Smooth muscle cell (in vitro differentiated cells): ENCODE results near the gene HDAC4. TPM values are rescaled to one million over a fixed set of nuclear protein-coding genes. Genes with fewer than 3 reads are reported as not detected.

Source experiments
- DNase-seq: peaks from one replicate; lab custom pipeline; 2025; ENCODE audit not compliant: unreplicated experiment; lab: John Stamatoyannopoulos, UW
- H2AFZ ChIP-seq: fragments of 200-600 bp; sonication (generic); 2 replicates; pipeline ENCODE4 v1.6.0; 2016; ENCODE audit warnings: antibody characterized with exemption, low read depth, mild to moderate bottlenecking
- H3F3A ChIP-seq: fragments of 200-600 bp; sonication (generic); 2 replicates; pipeline ENCODE4 v1.6.0; 2017; ENCODE audit warnings: antibody characterized with exemption, low read depth
- H3K27ac ChIP-seq: fragments of 200-600 bp; sonication (generic); 2 replicates; pipeline ENCODE4 v1.5.1; 2016; ENCODE audit warnings: low read depth, mild to moderate bottlenecking
- H3K27me3 ChIP-seq: fragments of 200-600 bp; sonication (generic); 2 replicates; pipeline ENCODE4 v1.6.1; 2016; ENCODE audit warnings: low read depth, mild to moderate bottlenecking
- H3K36me3 ChIP-seq: fragments of 200-600 bp; sonication (generic); 2 replicates; pipeline ENCODE4 v1.5.1; 2016; ENCODE audit warnings: low read depth
- H3K4me1 ChIP-seq: fragments of 200-600 bp; sonication (generic); 2 replicates; pipeline ENCODE4 v1.5.1; 2016; ENCODE audit warnings: low read depth
- H3K4me2 ChIP-seq: fragments of 200-600 bp; sonication (generic); 2 replicates; pipeline ENCODE4 v1.6.0; 2016; ENCODE audit warnings: mild to moderate bottlenecking
- H3K4me3 ChIP-seq: fragments of 200-600 bp; sonication (generic); 2 replicates; pipeline ENCODE4 v1.5.1; 2016; ENCODE audit warnings: mild to moderate bottlenecking
- H3K79me2 ChIP-seq: fragments of 200-600 bp; sonication (generic); 2 replicates; pipeline ENCODE4 v1.6.0; 2016; ENCODE audit warnings: low read depth, mild to moderate bottlenecking
- H3K9ac ChIP-seq: fragments of 200-600 bp; sonication (generic); 2 replicates; pipeline ENCODE4 v1.6.0; 2016; ENCODE audit warnings: low read depth
- H3K9me3 ChIP-seq: fragments of 200-600 bp; sonication (generic); replicated peaks from 2 replicates; pipeline ENCODE4 v1.5.1; 2016; ENCODE audit warnings: low read depth
- H4K20me1 ChIP-seq: fragments of 200-600 bp; sonication (generic); 2 replicates; pipeline ENCODE4 v1.6.0; 2016; ENCODE audit warnings: low read depth
- WGBS: methylation state at CpG from one replicate; pipeline ENCODE4 v1.1.7; 2016; ENCODE audit warnings: low lambda C conversion rate; 5-methylcytosine and 5-hydroxymethylcytosine counted together
- polyA plus RNA-seq: library from polyadenylated mRNA; unstranded; fragments of >200 nt; fragmentation: Nextera tagmentation; extraction: Ambion mirVana; gene quantifications from 2 replicates; pipeline ENCODE4 v1.2.1, GENCODE V29; 2016
- total RNA-seq: library from RNA; depleted of rRNA; stranded (reverse); fragments of >200 nt; gene quantifications from 2 replicates; pipeline ENCODE4 v1.2.3, GENCODE V29; 2014
- TF ChIP-seq, protein P1 (sequence below): fragments of 200-600 bp; sonication (generic); IDR thresholded peaks from 2 replicates; pipeline ENCODE4 v1.5.1; 2017; ENCODE audit warnings: borderline replicate concordance, mild to moderate bottlenecking, antibody characterized with exemption; ENCODE audit not compliant: insufficient read depth, poor library complexity, severe bottlenecking

HDAC4 gene
- total and polyA plus RNA-seq, 2 experiments from 2014 or later, result 6.2 to 35.7 TPM

DNA sequence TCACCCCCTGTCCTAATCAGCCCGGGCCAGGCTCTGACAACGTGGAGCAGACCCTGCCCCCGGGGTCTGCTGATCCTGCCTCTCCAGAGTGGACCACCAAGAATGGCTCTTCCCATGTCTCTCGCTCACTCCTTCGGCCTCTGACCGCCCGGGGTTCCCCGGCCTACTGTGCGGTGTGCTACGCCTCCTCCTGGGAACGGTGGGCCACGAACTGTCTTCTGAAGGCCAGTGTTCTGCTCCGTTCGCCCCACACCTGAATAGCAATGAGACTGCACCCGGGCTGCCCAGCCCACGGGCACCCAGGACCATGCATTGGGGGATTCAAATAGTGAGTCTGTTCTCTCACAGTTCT, 363.3 kb downstream of the HDAC4 start:
- Histone ChIP-seq H3K9ac (no peak overlapping the region), H3K9me3 (no peaks in the 10 kb centered on the region), H3K4me3 (no peak overlapping the region), H3K79me2 (no peaks in the 10 kb centered on the region), H3F3A (no peaks in the 10 kb centered on the region), H3K4me1 (no peaks in the 10 kb centered on the region), H3K27ac (no peak overlapping the region), H3K27me3 (peaks cover 4% of the 10 kb centered on the region), H4K20me1 (no peaks in the 10 kb centered on the region), H3K36me3 (no peaks in the 10 kb centered on the region), H3K4me2 (no peak overlapping the region), H2AFZ (no peak overlapping the region)
- TF ChIP-seq, protein P1, sequence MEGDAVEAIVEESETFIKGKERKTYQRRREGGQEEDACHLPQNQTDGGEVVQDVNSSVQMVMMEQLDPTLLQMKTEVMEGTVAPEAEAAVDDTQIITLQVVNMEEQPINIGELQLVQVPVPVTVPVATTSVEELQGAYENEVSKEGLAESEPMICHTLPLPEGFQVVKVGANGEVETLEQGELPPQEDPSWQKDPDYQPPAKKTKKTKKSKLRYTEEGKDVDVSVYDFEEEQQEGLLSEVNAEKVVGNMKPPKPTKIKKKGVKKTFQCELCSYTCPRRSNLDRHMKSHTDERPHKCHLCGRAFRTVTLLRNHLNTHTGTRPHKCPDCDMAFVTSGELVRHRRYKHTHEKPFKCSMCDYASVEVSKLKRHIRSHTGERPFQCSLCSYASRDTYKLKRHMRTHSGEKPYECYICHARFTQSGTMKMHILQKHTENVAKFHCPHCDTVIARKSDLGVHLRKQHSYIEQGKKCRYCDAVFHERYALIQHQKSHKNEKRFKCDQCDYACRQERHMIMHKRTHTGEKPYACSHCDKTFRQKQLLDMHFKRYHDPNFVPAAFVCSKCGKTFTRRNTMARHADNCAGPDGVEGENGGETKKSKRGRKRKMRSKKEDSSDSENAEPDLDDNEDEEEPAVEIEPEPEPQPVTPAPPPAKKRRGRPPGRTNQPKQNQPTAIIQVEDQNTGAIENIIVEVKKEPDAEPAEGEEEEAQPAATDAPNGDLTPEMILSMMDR, result no peak
- no peak for DNase-seq
- WGBS, result 89% methylated on average over 16 of the region's 16 CpGs

DNA sequence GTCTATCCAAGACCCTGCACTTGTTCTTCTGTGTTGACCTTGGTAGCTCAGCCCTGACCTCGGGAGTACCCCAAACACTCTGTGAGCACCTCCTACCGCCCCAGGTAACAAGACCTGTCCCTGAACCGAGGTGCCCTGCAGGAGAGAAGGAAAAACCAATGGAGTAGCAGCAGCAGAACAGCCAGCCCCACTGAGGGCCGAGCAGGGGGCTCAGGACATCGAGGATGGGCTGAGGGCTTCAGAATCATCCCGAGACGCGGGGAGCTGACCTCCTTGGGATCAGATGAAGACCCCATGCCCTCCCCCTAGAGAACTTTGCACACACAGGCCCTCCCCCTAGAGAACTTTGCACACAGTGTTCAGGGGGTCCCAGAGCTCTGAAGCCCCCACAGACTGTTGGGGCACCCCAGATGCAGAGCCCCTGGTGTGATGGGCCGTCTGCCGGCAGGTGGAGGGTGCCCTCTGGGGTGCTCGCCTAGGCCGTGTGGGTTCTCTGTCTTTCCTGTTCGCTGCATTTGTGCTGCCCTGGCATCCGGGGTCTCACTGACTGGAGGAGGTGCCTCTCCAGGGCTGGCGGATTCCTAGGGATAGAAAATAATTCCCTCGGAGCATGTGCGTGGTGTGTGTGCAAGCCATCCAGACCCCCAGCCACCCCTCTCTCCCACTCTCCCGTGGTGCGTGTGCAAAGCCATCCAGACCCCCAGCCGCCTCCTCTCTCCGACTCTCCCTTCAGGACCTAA, 363.8 kb downstream of the HDAC4 start:
- TF ChIP-seq, protein P1, result no peak
- Histone ChIP-seq H3K27ac (no peak overlapping the region), H3K9ac (no peak overlapping the region), H3K79me2 (no peaks in the 10 kb centered on the region), H3K9me3 (no peaks in the 10 kb centered on the region), H3K4me1 (no peaks in the 10 kb centered on the region), H3K4me3 (no peak overlapping the region), H3K36me3 (no peaks in the 10 kb centered on the region), H3F3A (no peaks in the 10 kb centered on the region), H4K20me1 (no peaks in the 10 kb centered on the region), H2AFZ (no peak overlapping the region), H3K27me3 (peaks cover 9% of the 10 kb centered on the region), H3K4me2 (no peak overlapping the region)
- no peak for DNase-seq
- WGBS, result 95% methylated on average over 20 of the region's 21 CpGs

DNA sequence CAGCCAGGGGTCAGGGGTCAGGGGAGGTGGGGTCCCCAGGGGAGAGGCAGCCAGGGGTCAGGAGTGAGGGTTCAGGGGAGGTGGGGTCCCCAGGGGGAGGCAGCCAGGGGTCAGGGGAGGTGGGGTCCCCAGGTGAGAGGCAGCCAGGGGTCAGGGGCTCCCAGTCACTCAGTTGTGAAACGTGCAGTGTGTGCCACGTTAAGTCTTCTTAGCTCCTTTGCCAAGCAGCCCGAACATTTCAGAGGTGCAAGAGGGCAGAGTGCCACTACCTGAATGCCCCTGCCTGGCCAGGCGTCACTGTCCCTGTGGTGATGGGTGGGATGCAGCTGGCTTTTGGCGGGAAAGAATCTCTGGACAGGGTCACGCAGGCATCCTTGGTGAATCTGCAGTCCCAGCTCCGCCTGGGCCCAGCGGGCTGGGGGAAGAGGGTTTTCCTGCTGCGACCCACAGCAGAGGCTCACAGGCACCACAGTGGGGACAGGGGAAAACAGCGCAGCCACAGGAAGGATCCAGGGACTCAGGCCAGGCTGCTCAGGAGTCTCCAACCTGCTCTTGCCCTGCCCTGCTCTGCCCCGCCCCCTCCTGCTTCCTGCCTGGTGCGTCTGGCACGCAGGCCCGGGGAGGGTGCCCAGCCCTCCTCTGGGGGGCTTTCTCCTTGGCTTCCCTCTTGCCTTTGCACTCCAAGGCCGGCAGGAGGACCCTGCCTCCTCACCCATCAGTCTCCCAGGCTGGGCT, 364.7 kb downstream of the HDAC4 start:
- TF ChIP-seq, protein P1, result no peak
- DNase-seq, result no peak
- Histone ChIP-seq H3K36me3 (no peaks in the 10 kb centered on the region), H3K27me3 (peaks cover 17% of the 10 kb centered on the region), H3K27ac (no peak overlapping the region), H3K79me2 (no peaks in the 10 kb centered on the region), H4K20me1 (no peaks in the 10 kb centered on the region), H3K9ac (no peak overlapping the region), H3K9me3 (no peaks in the 10 kb centered on the region), H3K4me2 (no peak overlapping the region), H3K4me1 (no peaks in the 10 kb centered on the region), H2AFZ (no peak overlapping the region), H3K4me3 (no peak overlapping the region), H3F3A (no peaks in the 10 kb centered on the region)
- WGBS, result 80% methylated on average over 15 of the region's 15 CpGs
